ENCODE data around the gene SLC10A1.

The SLC10A1 gene

GRCh38 chr14:69796797-69797500, at the start of gene SLC10A1:
TSS of gene SLC10A1 (minus strand) at chr14:69797241. CDS start at chr14:69797155, 86 bp downstream.
- Histone ChIP-seq H3K27ac (ENCODE audit: low read depth, low read length) (no peak within 1 kb of the TSS), H3K27me3 (ENCODE audit: control insufficient read depth, insufficient read depth, low read length) (no peaks in the 10 kb centered on the region), H3K4me3 (ENCODE audit: low read length) (no peak within 1 kb of the TSS), H3K9ac (ENCODE audit: low read length) (no peak within 1 kb of the TSS), H3K4me1 (ENCODE audit: control insufficient read depth, insufficient read depth, low read length) (no peaks in the 10 kb centered on the region), H3K36me3 (ENCODE audit: control insufficient read depth, insufficient read depth, low read length) (no peaks in the 10 kb centered on the region)

- no peak overlapping the region for H3K9ac ChIP-seq (ENCODE audit: low read length)
- no peak overlapping the region for H3K27ac ChIP-seq (ENCODE audit: low read depth, low read length)
- no peaks in the 10 kb centered on the region for H3K4me1 ChIP-seq (ENCODE audit: control insufficient read depth, insufficient read depth, low read length)
- H3K27me3 ChIP-seq (ENCODE audit: control insufficient read depth, insufficient read depth, low read length): peaks cover 4% of the 10 kb centered on the region
- no peaks in the 10 kb centered on the region for H3K36me3 ChIP-seq (ENCODE audit: control insufficient read depth, insufficient read depth, low read length)
- no peak overlapping the region for H3K4me3 ChIP-seq (ENCODE audit: low read length)
Measured at GRCh38 chr14:69845787-69846186, 48.7 kb upstream of the SLC10A1 start.

- Histone ChIP-seq H3K9ac (ENCODE audit: low read length) (no peak overlapping the region), H3K27ac (ENCODE audit: low read depth, low read length) (no peak overlapping the region), H3K36me3 (ENCODE audit: control insufficient read depth, insufficient read depth, low read length) (no peaks in the 10 kb centered on the region), H3K4me3 (ENCODE audit: low read length) (no peak overlapping the region), H3K4me1 (ENCODE audit: control insufficient read depth, insufficient read depth, low read length) (no peaks in the 10 kb centered on the region), H3K27me3 (ENCODE audit: control insufficient read depth, insufficient read depth, low read length) (peaks cover 4% of the 10 kb centered on the region)
Measured at GRCh38 chr14:69845050-69845581, 48.1 kb upstream of the SLC10A1 start.

- no peaks in the 10 kb centered on the region for H3K36me3 ChIP-seq (ENCODE audit: control insufficient read depth, insufficient read depth, low read length)
- no peak overlapping the region for H3K9ac ChIP-seq (ENCODE audit: low read length)
- H3K27ac ChIP-seq (ENCODE audit: low read depth, low read length): no peak overlapping the region
- peaks cover 4% of the 10 kb centered on the region for H3K27me3 ChIP-seq (ENCODE audit: control insufficient read depth, insufficient read depth, low read length)
- H3K4me3 ChIP-seq (ENCODE audit: low read length): no peak overlapping the region
- no peaks in the 10 kb centered on the region for H3K4me1 ChIP-seq (ENCODE audit: control insufficient read depth, insufficient read depth, low read length)
Measured at GRCh38 chr14:69844171-69844570, 47.1 kb upstream of the SLC10A1 start.

- H3K4me3 ChIP-seq (ENCODE audit: low read length): no peak overlapping the region
- H3K9ac ChIP-seq (ENCODE audit: low read length): no peak overlapping the region
- no peak overlapping the region for H3K27ac ChIP-seq (ENCODE audit: low read depth, low read length)
- H3K27me3 ChIP-seq (ENCODE audit: control insufficient read depth, insufficient read depth, low read length): peaks cover 4% of the 10 kb centered on the region
- no peaks in the 10 kb centered on the region for H3K4me1 ChIP-seq (ENCODE audit: control insufficient read depth, insufficient read depth, low read length)
- H3K36me3 ChIP-seq (ENCODE audit: control insufficient read depth, insufficient read depth, low read length): no peaks in the 10 kb centered on the region
Measured at GRCh38 chr14:69842686-69843420, 45.8 kb upstream of the SLC10A1 start.

- Histone ChIP-seq H3K27me3 (ENCODE audit: control insufficient read depth, insufficient read depth, low read length) (peaks cover 4% of the 10 kb centered on the region), H3K4me3 (ENCODE audit: low read length) (no peak overlapping the region), H3K9ac (ENCODE audit: low read length) (no peak overlapping the region), H3K36me3 (ENCODE audit: control insufficient read depth, insufficient read depth, low read length) (no peaks in the 10 kb centered on the region), H3K27ac (ENCODE audit: low read depth, low read length) (no peak overlapping the region), H3K4me1 (ENCODE audit: control insufficient read depth, insufficient read depth, low read length) (no peaks in the 10 kb centered on the region)
Measured at GRCh38 chr14:69841656-69842055, 44.6 kb upstream of the SLC10A1 start.

- H3K4me1 ChIP-seq (ENCODE audit: control insufficient read depth, insufficient read depth, low read length): no peaks in the 10 kb centered on the region
- H3K9ac ChIP-seq (ENCODE audit: low read length): no peak overlapping the region
- no peak overlapping the region for H3K27ac ChIP-seq (ENCODE audit: low read depth, low read length)
- H3K27me3 ChIP-seq (ENCODE audit: control insufficient read depth, insufficient read depth, low read length): peaks cover 4% of the 10 kb centered on the region
- no peaks in the 10 kb centered on the region for H3K36me3 ChIP-seq (ENCODE audit: control insufficient read depth, insufficient read depth, low read length)
- no peak overlapping the region for H3K4me3 ChIP-seq (ENCODE audit: low read length)
Measured at GRCh38 chr14:69839661-69840060, 42.6 kb upstream of the SLC10A1 start.

GRCh38 chr14:69838881-69839416, 41.9 kb upstream of the SLC10A1 start:
- Histone ChIP-seq H3K27me3 (ENCODE audit: control insufficient read depth, insufficient read depth, low read length) (peaks cover 2% of the 10 kb centered on the region), H3K9ac (ENCODE audit: low read length) (no peak overlapping the region), H3K27ac (ENCODE audit: low read depth, low read length) (no peak overlapping the region), H3K4me3 (ENCODE audit: low read length) (no peak overlapping the region), H3K36me3 (ENCODE audit: control insufficient read depth, insufficient read depth, low read length) (no peaks in the 10 kb centered on the region), H3K4me1 (ENCODE audit: control insufficient read depth, insufficient read depth, low read length) (no peaks in the 10 kb centered on the region)

- Histone ChIP-seq H3K9ac (ENCODE audit: low read length) (no peak overlapping the region), H3K27ac (ENCODE audit: low read depth, low read length) (no peak overlapping the region), H3K27me3 (ENCODE audit: control insufficient read depth, insufficient read depth, low read length) (no peaks in the 10 kb centered on the region), H3K4me1 (ENCODE audit: control insufficient read depth, insufficient read depth, low read length) (no peaks in the 10 kb centered on the region), H3K36me3 (ENCODE audit: control insufficient read depth, insufficient read depth, low read length) (no peaks in the 10 kb centered on the region), H3K4me3 (ENCODE audit: low read length) (no peak overlapping the region)
Measured at GRCh38 chr14:69828879-69829278, 31.8 kb upstream of the SLC10A1 start.

- Histone ChIP-seq H3K4me1 (ENCODE audit: control insufficient read depth, insufficient read depth, low read length) (no peaks in the 10 kb centered on the region), H3K27me3 (ENCODE audit: control insufficient read depth, insufficient read depth, low read length) (no peaks in the 10 kb centered on the region)
Measured at GRCh38 chr14:69828354-69828753, 31.3 kb upstream of the SLC10A1 start.

GRCh38 chr14:69827560-69827959, 30.5 kb upstream of the SLC10A1 start:
- Histone ChIP-seq H3K27ac (ENCODE audit: low read depth, low read length) (no peak overlapping the region), H3K4me3 (ENCODE audit: low read length) (no peak overlapping the region), H3K27me3 (ENCODE audit: control insufficient read depth, insufficient read depth, low read length) (no peaks in the 10 kb centered on the region), H3K36me3 (ENCODE audit: control insufficient read depth, insufficient read depth, low read length) (no peaks in the 10 kb centered on the region), H3K9ac (ENCODE audit: low read length) (no peak overlapping the region), H3K4me1 (ENCODE audit: control insufficient read depth, insufficient read depth, low read length) (no peaks in the 10 kb centered on the region)

More at GRCh38 chr14:69828354-69828753, 31.3 kb upstream of the SLC10A1 start:
- no peak overlapping the region for H3K4me3 ChIP-seq (ENCODE audit: low read length)
- H3K27ac ChIP-seq (ENCODE audit: low read depth, low read length): no peak overlapping the region
- H3K36me3 ChIP-seq (ENCODE audit: control insufficient read depth, insufficient read depth, low read length): no peaks in the 10 kb centered on the region
- H3K9ac ChIP-seq (ENCODE audit: low read length): no peak overlapping the region

GRCh38 chr14:69822456-69822855, 25.4 kb upstream of the SLC10A1 start:
- Histone ChIP-seq H3K4me1 (ENCODE audit: control insufficient read depth, insufficient read depth, low read length) (no peaks in the 10 kb centered on the region), H3K36me3 (ENCODE audit: control insufficient read depth, insufficient read depth, low read length) (no peaks in the 10 kb centered on the region), H3K9ac (ENCODE audit: low read length) (no peak overlapping the region), H3K27me3 (ENCODE audit: control insufficient read depth, insufficient read depth, low read length) (no peaks in the 10 kb centered on the region), H3K4me3 (ENCODE audit: low read length) (no peak overlapping the region), H3K27ac (ENCODE audit: low read depth, low read length) (no peak overlapping the region)

Measured in rectal smooth muscle tissue (tissue), 1 donor.